Esophagus squamous epithelium (tissue), 4 donors: ENCODE results near the gene CEP135.

Experiments
- POLR2A ChIP-seq, 4 donors: fragments of 450-650 bp; IDR thresholded peaks; one replicate each; pipeline ENCODE4 v1.6.1; 2017; ENCODE audit warnings: antibody characterized with exemption in 4 of 4, mild to moderate bottlenecking in 4 of 4, moderate library complexity in 3 of 4
- TF ChIP-seq, protein P1 (sequence below), 6 experiments: fragments of 450-650 bp in 4 of 6; fragments of 200-600 bp in 2 of 6; sonication (generic) in 2 of 6; IDR thresholded peaks; one replicate each; pipeline ENCODE4 v1.5.1; 2016 to 2019; ENCODE audit warnings: antibody characterized with exemption in 6 of 6, mild to moderate bottlenecking in 4 of 6, moderate library complexity in 4 of 6

DNA sequence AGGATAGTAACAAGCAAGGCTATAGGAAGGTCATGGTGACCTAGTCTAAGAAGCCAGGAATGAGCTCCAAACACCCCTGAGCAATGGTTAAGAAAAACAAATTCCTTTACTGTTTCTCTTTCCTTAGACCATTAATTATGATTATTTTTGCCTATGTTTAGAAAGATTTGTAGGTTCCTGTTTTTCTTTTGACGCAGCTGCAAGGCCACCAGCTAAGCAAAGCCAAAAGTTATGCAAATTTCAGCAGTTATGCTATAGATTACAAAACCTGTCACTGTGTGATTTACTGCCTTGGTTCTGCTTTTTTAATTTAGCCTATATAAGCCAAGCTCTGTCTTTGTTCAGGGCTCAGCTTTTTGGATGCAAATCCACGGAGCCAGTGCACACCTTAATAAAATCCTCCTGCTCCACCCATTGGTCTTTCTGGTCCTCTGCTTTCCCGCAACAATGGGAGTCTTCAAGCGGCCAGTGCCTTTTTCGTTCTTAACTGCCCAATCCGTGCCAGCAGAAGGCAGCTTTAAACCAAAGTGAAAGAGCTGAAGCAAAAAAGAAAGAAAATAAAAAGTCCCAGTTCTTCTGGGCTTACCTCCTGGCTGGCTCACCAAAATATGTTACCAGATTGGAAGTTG lies 1.4 kb upstream of the CEP135 start:
- TF ChIP-seq, protein P1, sequence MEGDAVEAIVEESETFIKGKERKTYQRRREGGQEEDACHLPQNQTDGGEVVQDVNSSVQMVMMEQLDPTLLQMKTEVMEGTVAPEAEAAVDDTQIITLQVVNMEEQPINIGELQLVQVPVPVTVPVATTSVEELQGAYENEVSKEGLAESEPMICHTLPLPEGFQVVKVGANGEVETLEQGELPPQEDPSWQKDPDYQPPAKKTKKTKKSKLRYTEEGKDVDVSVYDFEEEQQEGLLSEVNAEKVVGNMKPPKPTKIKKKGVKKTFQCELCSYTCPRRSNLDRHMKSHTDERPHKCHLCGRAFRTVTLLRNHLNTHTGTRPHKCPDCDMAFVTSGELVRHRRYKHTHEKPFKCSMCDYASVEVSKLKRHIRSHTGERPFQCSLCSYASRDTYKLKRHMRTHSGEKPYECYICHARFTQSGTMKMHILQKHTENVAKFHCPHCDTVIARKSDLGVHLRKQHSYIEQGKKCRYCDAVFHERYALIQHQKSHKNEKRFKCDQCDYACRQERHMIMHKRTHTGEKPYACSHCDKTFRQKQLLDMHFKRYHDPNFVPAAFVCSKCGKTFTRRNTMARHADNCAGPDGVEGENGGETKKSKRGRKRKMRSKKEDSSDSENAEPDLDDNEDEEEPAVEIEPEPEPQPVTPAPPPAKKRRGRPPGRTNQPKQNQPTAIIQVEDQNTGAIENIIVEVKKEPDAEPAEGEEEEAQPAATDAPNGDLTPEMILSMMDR (IDR thresholded peaks at IDR 0.05) = no peak
- no peak for TF ChIP-seq POLR2A (IDR thresholded peaks at IDR 0.05)
